Gastroesophageal sphincter (tissue), 4 donors: ENCODE data around the gene GNG11. TPM values are rescaled to one million over a fixed set of nuclear protein-coding genes. Genes with fewer than 3 reads are reported as not detected.

ENCODE experiments used
- ATAC-seq: fragments of 150-250 bp; one replicate; pipeline ENCODE4 v1.9.1; 2016; ENCODE audit warnings: mild to moderate bottlenecking, moderate library complexity
- H3K27ac ChIP-seq, 4 donors: fragments of 200-600 bp; sonication (generic) in 3 of 4; 1 replicate in 3 of 4; 2 replicates in 1 of 4; pipeline ENCODE4 v1.5.1; 2016 to 2019
- H3K27me3 ChIP-seq: fragments of 200-600 bp; sonication (generic); one replicate; pipeline ENCODE4 v1.5.1; 2019
- H3K36me3 ChIP-seq, 2 donors: fragments of 200-600 bp; sonication (generic); one replicate each; pipeline ENCODE4 v1.5.1; 2019; ENCODE audit warnings: control low read depth in 1 of 2
- H3K4me1 ChIP-seq, 3 donors: fragments of 200-600 bp; sonication (generic); 1 replicate in 2 of 3; 2 replicates in 1 of 3; pipeline ENCODE4 v1.5.1; 2016 to 2019; ENCODE audit warnings: control low read depth in 2 of 3
- H3K4me3 ChIP-seq, 2 donors: fragments of 200-600 bp; sonication (generic); one replicate each; pipeline ENCODE4 v1.5.1; 2019; ENCODE audit warnings: mild to moderate bottlenecking in 1 of 2, moderate library complexity in 1 of 2
- H3K9me3 ChIP-seq, 3 donors: fragments of 200-600 bp; sonication (generic); one replicate each; pipeline ENCODE4 v1.5.1; 2017 to 2019; ENCODE audit warnings: control low read depth in 2 of 3
- CTCF ChIP-seq, 4 experiments: fragments of 200-600 bp in 2 of 4; fragments of 450-650 bp in 2 of 4; sonication (generic) in 1 of 4; IDR thresholded peaks; one replicate each; pipeline ENCODE4 v1.5.1; 2017 to 2019; ENCODE audit warnings: antibody characterized with exemption in 4 of 4, mild to moderate bottlenecking in 2 of 4, moderate library complexity in 2 of 4
- EP300 ChIP-seq: sonication (generic); formaldehyde crosslinking; IDR thresholded peaks from one replicate; pipeline ENCODE4 v1.6.1; 2017; ENCODE audit warnings: antibody characterized with exemption, mild to moderate bottlenecking
- POLR2A ChIP-seq, 2 donors: fragments of 450-650 bp; IDR thresholded peaks; one replicate each; pipeline ENCODE4 v1.6.1; 2017; ENCODE audit warnings: antibody characterized with exemption in 2 of 2, mild to moderate bottlenecking in 2 of 2, moderate library complexity in 1 of 2
- POLR2AphosphoS5 ChIP-seq: sonication (generic); formaldehyde crosslinking; IDR thresholded peaks from one replicate; pipeline ENCODE4 v1.6.1; 2017; ENCODE audit warnings: antibody characterized with exemption
- WGBS, 2 donors: methylation state at CpG; one replicate each; pipeline ENCODE4 v1.1.5; 2018; ENCODE audit warnings: low coverage in 1 of 2; 5-methylcytosine and 5-hydroxymethylcytosine counted together
- total RNA-seq, 4 donors: library from RNA; depleted of rRNA; stranded (reverse); fragments of >200 nt; gene quantifications; one replicate each; pipeline ENCODE4 v1.1.0, GENCODE V29; 2016

The GNG11 gene
- total RNA-seq, 4 donors from 2014 or later: 14.2 to 36.5 (median 26.1) TPM

GRCh38 chr7:93943816-93944540 is 22.4 kb downstream of the GNG11 start:
- no peaks in the 10 kb centered on the region for H3K4me1 ChIP-seq
- H3K9me3 ChIP-seq: no peaks in the 10 kb centered on the region
- no peak for TF ChIP-seq EP300
- no peak for TF ChIP-seq CTCF (IDR thresholded peaks at IDR 0.05)
- TF ChIP-seq POLR2A (IDR thresholded peaks at IDR 0.05): no peak
- no peak for TF ChIP-seq POLR2AphosphoS5
- no peak overlapping the region for H3K4me3 ChIP-seq
- H3K27me3 ChIP-seq: no peaks in the 10 kb centered on the region
- WGBS, 2 donors: 47 to 56% methylated on average over 4 of the region's 4 CpGs
- no peak overlapping the region for H3K27ac ChIP-seq
- no peak for ATAC-seq
- H3K36me3 ChIP-seq: no peaks in the 10 kb centered on the region

- no peaks in the 10 kb centered on the region for H3K9me3 ChIP-seq
- no peak overlapping the region for H3K4me3 ChIP-seq
- peak; percentile 48 for ATAC-seq
- H3K36me3 ChIP-seq: no peaks in the 10 kb centered on the region
- WGBS, 2 donors: 5 to 11% methylated on average over 1 of the region's 1 CpG
- H3K4me1 ChIP-seq: no peaks in the 10 kb centered on the region
- H3K27ac ChIP-seq: no peak overlapping the region
- H3K27me3 ChIP-seq: no peaks in the 10 kb centered on the region
- no peak for TF ChIP-seq POLR2A (IDR thresholded peaks at IDR 0.05)
- TF ChIP-seq EP300: no peak
- TF ChIP-seq CTCF (IDR thresholded peaks at IDR 0.05): no peak
- no peak for TF ChIP-seq POLR2AphosphoS5
Measured at GRCh38 chr7:93944673-93945072, 23.1 kb downstream of the GNG11 start.

GRCh38 chr7:93945083-93945482 is 23.5 kb downstream of the GNG11 start:
- WGBS, 2 donors: 18 to 46% methylated on average over 3 of the region's 3 CpGs
- TF ChIP-seq POLR2AphosphoS5 (no peak), EP300 (no peak), CTCF (IDR thresholded peaks at IDR 0.05) (no peak), POLR2A (IDR thresholded peaks at IDR 0.05) (no peak)
- no peaks in the 10 kb centered on the region for H3K27me3 ChIP-seq
- ATAC-seq: no peak
- no peak overlapping the region for H3K4me3 ChIP-seq
- peak overlapping the region in 3 of 4 donors; percentile 4 to 53 (median 29) for H3K27ac ChIP-seq
- no peaks in the 10 kb centered on the region for H3K9me3 ChIP-seq
- H3K4me1 ChIP-seq: no peaks in the 10 kb centered on the region
- H3K36me3 ChIP-seq: no peaks in the 10 kb centered on the region

GRCh38 chr7:93945756-93946535 is 24.4 kb downstream of the GNG11 start:
- Histone ChIP-seq H3K27me3 (no peaks in the 10 kb centered on the region), H3K4me3 (no peak overlapping the region), H3K9me3 (no peaks in the 10 kb centered on the region), H3K27ac (peak overlapping the region in 1 of 4 donors; percentile 4), H3K4me1 (no peaks in the 10 kb centered on the region), H3K36me3 (no peaks in the 10 kb centered on the region)
- ATAC-seq: no peak
- TF ChIP-seq EP300: no peak
- no peak for TF ChIP-seq CTCF (IDR thresholded peaks at IDR 0.05)
- no peak for TF ChIP-seq POLR2A (IDR thresholded peaks at IDR 0.05)
- 47 to 71% methylated on average over 5 of the region's 5 CpGs for WGBS, 2 donors
